Measurements from ENCODE around the gene RNH1. TPM values are rescaled to one million over a fixed set of nuclear protein-coding genes. Genes with fewer than 3 reads are reported as not detected.

RNH1 gene
- total and polyA plus RNA-seq, 10 of the 15 experiments (the other 5 are each of a cell fraction or from before 2014, with no cell fraction given), result 2.3 to 162 (median 72.1) TPM

DNA sequence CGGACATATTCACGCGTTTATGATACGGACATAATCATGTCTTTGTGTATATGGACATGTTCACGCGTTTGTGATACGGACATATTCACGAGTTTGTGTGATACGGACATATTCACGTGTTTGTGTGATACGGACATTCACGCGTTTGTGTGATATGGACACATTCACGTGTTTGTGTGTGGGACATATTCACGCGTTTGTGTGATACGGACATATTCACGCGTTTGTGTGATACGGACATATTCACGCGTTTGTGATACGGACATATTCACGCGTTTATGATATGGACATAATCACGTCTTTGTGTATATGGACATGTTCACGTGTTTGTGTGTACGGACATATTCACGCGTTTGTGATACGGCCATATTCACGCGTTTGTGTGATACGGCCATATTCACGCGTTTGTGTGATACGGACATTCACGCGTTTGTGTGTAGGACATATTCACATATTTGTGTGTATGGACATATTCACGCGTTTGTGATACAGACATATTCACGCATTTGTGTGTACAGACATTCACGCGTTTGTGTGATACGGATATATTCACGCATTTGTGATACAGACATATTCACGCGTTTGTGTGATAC, 32.0 kb downstream of the RNH1 start:
- Histone ChIP-seq H3K4me1 (ENCODE audit: control insufficient read depth, insufficient read depth, low read length) (no peaks in the 10 kb centered on the region), H3K79me2 (ENCODE audit: control insufficient read depth, insufficient read depth, low read length) (no peaks in the 10 kb centered on the region), H3K36me3 (ENCODE audit: control insufficient read depth in 2 of 2, insufficient read depth in 2 of 2, low read length in 1 of 2) (no peaks in the 10 kb centered on the region; a peak in 1 of 4 replicates), H3K9me3 (replicated peaks; ENCODE audit: control insufficient read depth, insufficient read depth, low read length) (no peaks in the 10 kb centered on the region), H2AFZ (ENCODE audit: control insufficient read depth, low read depth, low read length) (no peak overlapping the region), H3K27ac (ENCODE audit: control insufficient read depth, insufficient read depth) (no peak overlapping the region), H3K9ac (ENCODE audit: control insufficient read depth, insufficient read depth, low read length) (no peak overlapping the region), H3K27me3 (replicated peaks in 1 of 2; ENCODE audit: control insufficient read depth in 2 of 2, insufficient read depth in 2 of 2, low read length in 1 of 2) (no peaks in the 10 kb centered on the region), H3K4me3 (no peak overlapping the region), H3K4me2 (ENCODE audit: control insufficient read depth, insufficient read depth) (no peak overlapping the region), H4K20me1 (ENCODE audit: control insufficient read depth, insufficient read depth) (no peaks in the 10 kb centered on the region)
- ChIA-PET RAD21 (ENCODE audit: unreplicated experiment) (no interaction called here), POLR2A (no interaction called here), CTCF (no interaction called here), SMC1A (ENCODE audit: uncharacterized antibody, unreplicated experiment) (no interaction called here)
- intact Hi-C loops (cut with micrococcal nuclease; ENCODE audit: unreplicated experiment) (no loop called here), in situ Hi-C loops (cut with MboI) (no loop called here)
- TF ChIP-seq RB1 (IDR thresholded peaks at IDR 0.05; ENCODE audit: borderline replicate concordance) (no peak), POLR2AphosphoS5 (IDR thresholded peaks at IDR 0.05; ENCODE audit: low read length) (no peak), EGR1 (IDR thresholded peaks at IDR 0.05; ENCODE audit: borderline replicate concordance in 1 of 2, low read depth in 2 of 2, low read length in 2 of 2) (no peak), CREM (IDR thresholded peaks at IDR 0.05; ENCODE audit: low read depth) (no peak), NFYB (IDR thresholded peaks at IDR 0.05; ENCODE audit: insufficient read depth, low read depth, low read length) (no peak), ZNF217 (IDR thresholded peaks at IDR 0.05) (no peak), RAD21 (IDR thresholded peaks at IDR 0.05; ENCODE audit: insufficient read depth, low read depth, low read length) (no peak), IRF5 (IDR thresholded peaks at IDR 0.05; ENCODE audit: borderline replicate concordance) (no peak), YBX1 (IDR thresholded peaks at IDR 0.05) (no peak), MEF2B (IDR thresholded peaks at IDR 0.05; ENCODE audit: partially characterized antibody, poor library complexity, severe bottlenecking) (no peak), PAX5 (IDR thresholded peaks at IDR 0.05; ENCODE audit: borderline replicate concordance, low read depth, low read length) (no peak), RFX5 (IDR thresholded peaks at IDR 0.05; ENCODE audit: low read depth, low read length) (no peak), PML (IDR thresholded peaks at IDR 0.05; ENCODE audit: low read length) (no peak), ZZZ3 (IDR thresholded peaks at IDR 0.05; ENCODE audit: control insufficient read depth, insufficient read length, low read depth) (no peak), RELA (IDR thresholded peaks at IDR 0.05; ENCODE audit: borderline replicate concordance, partially characterized antibody) (no peak)
- TF ChIP-seq, protein P1, sequence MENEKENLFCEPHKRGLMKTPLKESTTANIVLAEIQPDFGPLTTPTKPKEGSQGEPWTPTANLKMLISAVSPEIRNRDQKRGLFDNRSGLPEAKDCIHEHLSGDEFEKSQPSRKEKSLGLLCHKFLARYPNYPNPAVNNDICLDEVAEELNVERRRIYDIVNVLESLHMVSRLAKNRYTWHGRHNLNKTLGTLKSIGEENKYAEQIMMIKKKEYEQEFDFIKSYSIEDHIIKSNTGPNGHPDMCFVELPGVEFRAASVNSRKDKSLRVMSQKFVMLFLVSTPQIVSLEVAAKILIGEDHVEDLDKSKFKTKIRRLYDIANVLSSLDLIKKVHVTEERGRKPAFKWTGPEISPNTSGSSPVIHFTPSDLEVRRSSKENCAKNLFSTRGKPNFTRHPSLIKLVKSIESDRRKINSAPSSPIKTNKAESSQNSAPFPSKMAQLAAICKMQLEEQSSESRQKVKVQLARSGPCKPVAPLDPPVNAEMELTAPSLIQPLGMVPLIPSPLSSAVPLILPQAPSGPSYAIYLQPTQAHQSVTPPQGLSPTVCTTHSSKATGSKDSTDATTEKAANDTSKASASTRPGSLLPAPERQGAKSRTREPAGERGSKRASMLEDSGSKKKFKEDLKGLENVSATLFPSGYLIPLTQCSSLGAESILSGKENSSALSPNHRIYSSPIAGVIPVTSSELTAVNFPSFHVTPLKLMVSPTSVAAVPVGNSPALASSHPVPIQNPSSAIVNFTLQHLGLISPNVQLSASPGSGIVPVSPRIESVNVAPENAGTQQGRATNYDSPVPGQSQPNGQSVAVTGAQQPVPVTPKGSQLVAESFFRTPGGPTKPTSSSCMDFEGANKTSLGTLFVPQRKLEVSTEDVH (IDR thresholded peaks at IDR 0.05; ENCODE audit: low read depth, partially characterized antibody), result no peak
- 99% methylated on average over 47 of the region's 48 CpGs for WGBS (ENCODE audit: insufficient coverage, insufficient replicate concordance, low lambda C conversion rate, missing lambda C conversion rate)
- BruUV-seq (replicated peaks), result no TSS peak
- DNase-seq (ENCODE audit: low read depth, low spot score) (no peak), ATAC-seq (no peak), FAIRE-seq (no peak)
